HCT116 (cell line): ENCODE measurements around the gene LGR6.

Experiments used
- CEBPB ChIP-seq: IDR thresholded peaks from 2 replicates; pipeline ENCODE4 v1.6.1; 2012; ENCODE audit warnings: low read depth
- ELF1 ChIP-seq: IDR thresholded peaks from 2 replicates; pipeline ENCODE4 v1.6.1; 2012; ENCODE audit warnings: low read depth, borderline replicate concordance
- EZH2 ChIP-seq: fragments of 200-600 bp; sonication (generic); IDR thresholded peaks from 2 replicates; pipeline ENCODE4 v1.6.1; 2017; ENCODE audit warnings: antibody characterized with exemption, mixed run types
- TF ChIP-seq, protein P1 (sequence below), 3 experiments: fragments of 200-600 bp in 1 of 3; sonication (generic) in 1 of 3; IDR thresholded peaks in 2 of 3; conservative IDR thresholded peaks in 1 of 3; 2 replicates each; pipeline ENCODE4 v1.5.1; 2012 to 2017; ENCODE audit warnings: low read depth in 2 of 3, low read length in 2 of 3, antibody characterized with exemption in 1 of 3, borderline replicate concordance in 1 of 3, control low read depth in 1 of 3, mild to moderate bottlenecking in 1 of 3, mixed read lengths in 1 of 3, mixed run types in 1 of 3, moderate library complexity in 1 of 3; ENCODE audit not compliant: insufficient read depth in 1 of 3

DNA sequence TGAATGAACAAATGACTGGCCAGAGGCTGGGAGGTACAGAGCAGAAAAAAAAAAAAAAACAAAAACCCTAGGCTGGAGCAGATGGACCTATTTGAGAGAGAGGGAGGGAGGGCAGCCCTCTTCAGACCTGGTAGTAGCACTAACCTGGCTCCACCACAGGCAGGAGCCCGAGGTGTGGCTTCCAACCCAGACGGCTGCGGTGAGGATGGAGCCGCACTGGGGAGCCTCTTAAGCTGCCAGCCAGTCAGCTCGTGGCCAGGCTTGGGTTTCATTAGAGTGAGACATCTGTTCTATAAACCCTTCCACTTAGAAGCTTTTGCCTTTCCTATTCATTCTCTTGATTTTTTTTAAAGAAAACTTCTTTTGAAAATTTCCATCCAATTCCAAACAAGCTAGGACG is 16.8 kb downstream of the LGR6 start:
- TF ChIP-seq ELF1 = no peak
- no peak for TF ChIP-seq CEBPB
- TF ChIP-seq, protein P1, sequence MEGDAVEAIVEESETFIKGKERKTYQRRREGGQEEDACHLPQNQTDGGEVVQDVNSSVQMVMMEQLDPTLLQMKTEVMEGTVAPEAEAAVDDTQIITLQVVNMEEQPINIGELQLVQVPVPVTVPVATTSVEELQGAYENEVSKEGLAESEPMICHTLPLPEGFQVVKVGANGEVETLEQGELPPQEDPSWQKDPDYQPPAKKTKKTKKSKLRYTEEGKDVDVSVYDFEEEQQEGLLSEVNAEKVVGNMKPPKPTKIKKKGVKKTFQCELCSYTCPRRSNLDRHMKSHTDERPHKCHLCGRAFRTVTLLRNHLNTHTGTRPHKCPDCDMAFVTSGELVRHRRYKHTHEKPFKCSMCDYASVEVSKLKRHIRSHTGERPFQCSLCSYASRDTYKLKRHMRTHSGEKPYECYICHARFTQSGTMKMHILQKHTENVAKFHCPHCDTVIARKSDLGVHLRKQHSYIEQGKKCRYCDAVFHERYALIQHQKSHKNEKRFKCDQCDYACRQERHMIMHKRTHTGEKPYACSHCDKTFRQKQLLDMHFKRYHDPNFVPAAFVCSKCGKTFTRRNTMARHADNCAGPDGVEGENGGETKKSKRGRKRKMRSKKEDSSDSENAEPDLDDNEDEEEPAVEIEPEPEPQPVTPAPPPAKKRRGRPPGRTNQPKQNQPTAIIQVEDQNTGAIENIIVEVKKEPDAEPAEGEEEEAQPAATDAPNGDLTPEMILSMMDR (IDR thresholded peaks at IDR 0.05 in 2 of 3, conservative IDR thresholded peaks at IDR 0.05 in 1 of 3; ENCODE audit: borderline replicate concordance in 1 of 3, insufficient read depth in 1 of 3, low read depth in 2 of 3, low read length in 2 of 3) = no peak; a peak in 2 of 6 replicates
- TF ChIP-seq EZH2 = no peak
